ENCODE measurements around the gene ARAP1.

ARAP1 gene

GRCh38 chr11:72763823-72764222 lies 11.6 kb upstream of the ARAP1 start:
- no peak for TF ChIP-seq CTCF (IDR thresholded peaks at IDR 0.05; ENCODE audit: insufficient read depth, low read length)
- TF ChIP-seq GABPA (IDR thresholded peaks at IDR 0.05; ENCODE audit: low read depth) = no peak
- no peak for TF ChIP-seq REST (IDR thresholded peaks at IDR 0.05; ENCODE audit: insufficient replicate concordance, low read depth)
- no peak for TF ChIP-seq SPI1 (IDR thresholded peaks at IDR 0.05; ENCODE audit: borderline replicate concordance, low read depth)
- no peak for TF ChIP-seq POLR2AphosphoS5 (IDR thresholded peaks at IDR 0.05; ENCODE audit: low read depth)
- no peak overlapping the region for H3K27ac ChIP-seq (replicated peaks)
- H3K4me3 ChIP-seq (replicated peaks; ENCODE audit: insufficient read depth, low read length) = no peak overlapping the region
- no peaks in the 10 kb centered on the region for H3K27me3 ChIP-seq (ENCODE audit: insufficient read depth, poor library complexity, severe bottlenecking)
- no peak for DNase-seq (ENCODE audit: low read depth in 1 of 2, low spot score in 1 of 2)

GRCh38 chr11:72762641-72763304 lies 10.6 kb upstream of the ARAP1 start:
- Histone ChIP-seq H3K4me3 (replicated peaks; ENCODE audit: insufficient read depth, low read length) (no peak overlapping the region), H3K27ac (replicated peaks) (no peak overlapping the region), H3K27me3 (ENCODE audit: insufficient read depth, poor library complexity, severe bottlenecking) (no peaks in the 10 kb centered on the region)
- no peak for TF ChIP-seq CTCF (IDR thresholded peaks at IDR 0.05; ENCODE audit: insufficient read depth, low read length)
- TF ChIP-seq SPI1 (IDR thresholded peaks at IDR 0.05; ENCODE audit: borderline replicate concordance, low read depth) = no peak
- no peak for DNase-seq (ENCODE audit: low read depth in 1 of 2, low spot score in 1 of 2)

- no peak overlapping the region for H3K4me3 ChIP-seq (replicated peaks; ENCODE audit: insufficient read depth, low read length)
- no peak overlapping the region for H3K27ac ChIP-seq (replicated peaks)
- no peak for TF ChIP-seq GABPA (IDR thresholded peaks at IDR 0.05; ENCODE audit: low read depth)
- TF ChIP-seq SPI1 (IDR thresholded peaks at IDR 0.05; ENCODE audit: borderline replicate concordance, low read depth) = no peak
- no peak for TF ChIP-seq POLR2AphosphoS5 (IDR thresholded peaks at IDR 0.05; ENCODE audit: low read depth)
- no peak for TF ChIP-seq CTCF (IDR thresholded peaks at IDR 0.05; ENCODE audit: insufficient read depth, low read length)
- no peak for TF ChIP-seq REST (IDR thresholded peaks at IDR 0.05; ENCODE audit: insufficient replicate concordance, low read depth)
- no peaks in the 10 kb centered on the region for H3K27me3 ChIP-seq (ENCODE audit: insufficient read depth, poor library complexity, severe bottlenecking)
- peak in 1 of 2 experiments; percentile 37 for DNase-seq (ENCODE audit: low read depth in 1 of 2, low spot score in 1 of 2)
Observed at GRCh38 chr11:72760539-72761405, 8.6 kb upstream of the ARAP1 start.
